AG04450 (cell line): ENCODE results near the gene CACHD1. TPM values are rescaled to one million over a fixed set of nuclear protein-coding genes. Genes with fewer than 3 reads are reported as not detected.

Experiments used
- CTCF ChIA-PET: fragments of 300-600, 350-600 bp; formaldehyde crosslinking; extraction: SDS; loops from one replicate; lab custom pipeline; 2022; ENCODE audit warnings: antibody characterized with exemption, inconsistent platforms; lab: Charles Lee
- POLR2A ChIA-PET: fragments of 350-600 bp; formaldehyde crosslinking; extraction: SDS; loops from one replicate; lab custom pipeline; 2021; ENCODE audit warnings: antibody characterized with exemption, inconsistent platforms; lab: Yijun Ruan, JAX
- DNase-seq: peaks from one replicate; pipeline ENCODE4 v3.0.0-alpha.2; 2011; ENCODE audit warnings: low read depth, low spot score
- H3K27ac ChIP-seq: one replicate; pipeline ENCODE4 v1.5.1; 2012; ENCODE audit warnings: low read depth, low read length, control low read depth
- H3K27me3 ChIP-seq: one replicate; pipeline ENCODE4 v1.6.0; 2012; ENCODE audit warnings: low read length; ENCODE audit not compliant: control insufficient read depth, insufficient read depth
- H3K4me3 ChIP-seq: 2 replicates; pipeline ENCODE4 v1.5.1; 2011; ENCODE audit warnings: mild to moderate bottlenecking, low read depth, low read length, control low read depth
- H3K9me3 ChIP-seq: 2 replicates; pipeline ENCODE4 v1.5.1; 2012; ENCODE audit warnings: low read length; ENCODE audit not compliant: control insufficient read depth, insufficient read depth
- CTCF ChIP-seq: IDR thresholded peaks from 2 replicates; pipeline ENCODE4 v1.5.1; 2011; ENCODE audit warnings: low read depth, low read length, control low read depth, inconsistent platforms
- polyA plus RNA-seq: library from polyadenylated mRNA; depleted of rRNA; stranded (reverse); fragments of >200 nt; gene quantifications from 2 replicates; pipeline ENCODE4 v1.2.3, GENCODE V29; 2011

The CACHD1 gene
- polyA plus RNA-seq, 1 experiment: 3.5 TPM

DNA sequence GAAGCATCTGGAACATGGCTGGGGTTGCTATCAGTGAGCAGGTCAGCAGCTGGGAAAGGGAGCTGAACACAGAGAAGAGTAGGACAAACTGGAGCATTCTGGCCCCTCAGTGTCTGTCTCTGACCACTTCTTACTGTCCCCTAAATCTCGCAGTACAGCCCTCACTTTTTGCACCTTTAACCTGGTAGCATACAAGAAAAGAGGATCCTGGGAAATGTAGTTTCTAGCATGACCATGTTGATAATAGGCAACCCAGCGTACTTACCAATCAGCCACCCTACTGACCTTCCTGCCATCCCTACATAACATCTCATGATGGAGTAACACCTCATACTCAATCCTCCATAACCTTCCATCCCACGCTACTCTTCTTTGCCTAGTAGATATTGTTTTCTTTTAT lies 175.8 kb downstream of the CACHD1 start:
- no peak for TF ChIP-seq CTCF
- CTCF ChIA-PET: interaction anchor here (0.5 kb wide), 1 partner anchor 39 kb away, joined by 3 read pairs; no protein-coding TSS in a partner anchor

DNA sequence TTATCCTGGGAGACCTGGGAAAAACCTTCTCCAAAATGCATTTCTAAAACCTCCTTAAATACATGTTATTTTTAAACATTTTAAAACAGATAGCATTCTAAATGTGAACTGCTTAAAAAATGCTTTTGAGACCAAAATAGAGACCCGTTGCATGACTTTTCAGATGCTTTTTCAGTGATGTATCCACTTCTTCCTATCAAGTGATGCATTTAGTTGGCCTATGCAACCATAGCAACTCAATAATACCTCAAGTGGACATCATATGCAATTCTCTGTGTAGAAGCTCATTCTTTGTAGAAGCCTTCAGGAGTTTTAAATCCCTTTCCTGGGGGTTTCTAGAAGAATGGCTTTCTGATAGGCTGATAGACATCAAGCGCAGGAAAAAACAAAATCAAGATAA lies 180.5 kb downstream of the CACHD1 start:
- CTCF ChIA-PET: no interaction called here
- Histone ChIP-seq H3K9me3 (no peaks in the 10 kb centered on the region), H3K27me3 (no peaks in the 10 kb centered on the region), H3K27ac (no peak overlapping the region), H3K4me3 (no peak overlapping the region)
- POLR2A ChIA-PET: no interaction called here
- no peak for DNase-seq
- no peak for TF ChIP-seq CTCF

More for the DNA sequence above, 175.8 kb downstream of the CACHD1 start:
- H3K27me3 ChIP-seq: no peaks in the 10 kb centered on the region
- H3K9me3 ChIP-seq: no peaks in the 10 kb centered on the region
- POLR2A ChIA-PET: no interaction called here
- H3K27ac ChIP-seq: no peak overlapping the region
- DNase-seq: no peak
- H3K4me3 ChIP-seq: no peak overlapping the region

- Histone ChIP-seq H3K27me3 (no peaks in the 10 kb centered on the region), H3K9me3 (no peaks in the 10 kb centered on the region), H3K27ac (no peak overlapping the region), H3K4me3 (no peak overlapping the region)
- DNase-seq: no peak
- POLR2A ChIA-PET: no interaction called here
- no peak for TF ChIP-seq CTCF
- CTCF ChIA-PET: no interaction called here
Measured at GRCh38 chr1:64651841-64652240, 181.9 kb downstream of the CACHD1 start.

- Histone ChIP-seq H3K4me3 (no peak overlapping the region), H3K9me3 (no peaks in the 10 kb centered on the region), H3K27ac (no peak overlapping the region), H3K27me3 (no peaks in the 10 kb centered on the region)
- ChIA-PET POLR2A (no interaction called here), CTCF (no interaction called here)
- DNase-seq: no peak
- no peak for TF ChIP-seq CTCF
Measured at GRCh38 chr1:64653466-64653865, 183.5 kb downstream of the CACHD1 start.

DNA sequence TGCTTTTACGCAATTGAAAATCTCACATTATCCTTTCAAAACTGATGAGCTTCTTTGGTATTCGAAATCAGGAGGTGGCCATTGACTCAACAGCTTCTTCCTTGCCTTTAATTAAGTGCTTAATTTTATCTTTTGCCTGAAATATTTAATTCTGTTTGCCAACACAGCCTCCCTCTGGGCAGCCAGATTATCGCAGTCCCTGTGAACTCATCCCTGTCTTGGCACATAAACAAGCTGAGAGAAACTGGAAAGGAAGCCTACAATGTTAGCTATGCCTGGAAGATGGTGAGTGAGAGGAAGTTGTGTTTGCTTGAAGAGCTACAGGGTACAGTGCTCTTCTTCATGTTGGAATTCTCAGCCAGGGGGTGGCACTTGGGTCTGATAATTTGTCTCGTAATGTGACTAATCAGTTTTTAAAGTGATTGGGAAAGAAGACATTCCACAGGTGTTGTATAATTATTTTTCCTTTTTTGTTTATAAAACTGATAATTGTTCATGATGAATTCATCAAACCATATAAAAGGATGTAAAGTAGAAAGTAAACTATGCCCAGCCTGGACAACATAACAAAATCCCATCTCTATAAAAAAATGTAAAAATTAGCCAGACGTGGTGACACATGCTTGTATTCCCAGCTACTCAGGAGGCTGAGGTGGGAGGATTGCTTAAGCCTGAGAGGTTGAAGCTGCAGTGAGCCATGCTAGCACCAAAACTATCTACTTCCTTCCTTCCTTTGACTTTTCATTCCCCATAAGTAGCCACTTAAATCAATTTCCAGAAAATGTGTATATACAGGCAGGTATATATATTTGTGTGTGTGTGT lies 184.8 kb downstream of the CACHD1 start:
- POLR2A ChIA-PET: no interaction called here
- Histone ChIP-seq H3K9me3 (no peaks in the 10 kb centered on the region), H3K27ac (no peak overlapping the region), H3K27me3 (no peaks in the 10 kb centered on the region), H3K4me3 (no peak overlapping the region)
- peak; percentile 18; the same call in 1 of the 2 replicates for TF ChIP-seq CTCF
- no peak for DNase-seq
- CTCF ChIA-PET: interaction anchor here (0.6 to 1.6 kb wide), 5 partner anchors 20 to 387 kb away, joined by 3 to 6 read pairs (median 3); no protein-coding TSS in a partner anchor
